IPS DF 19.7 (cell line): ENCODE measurements around the gene PAPPA.

Experiments used
- DNase-seq: peaks from one replicate; pipeline ENCODE4 v3.0.0-alpha.2; 2013; ENCODE audit warnings: low read depth, low spot score

Gene PAPPA

DNA sequence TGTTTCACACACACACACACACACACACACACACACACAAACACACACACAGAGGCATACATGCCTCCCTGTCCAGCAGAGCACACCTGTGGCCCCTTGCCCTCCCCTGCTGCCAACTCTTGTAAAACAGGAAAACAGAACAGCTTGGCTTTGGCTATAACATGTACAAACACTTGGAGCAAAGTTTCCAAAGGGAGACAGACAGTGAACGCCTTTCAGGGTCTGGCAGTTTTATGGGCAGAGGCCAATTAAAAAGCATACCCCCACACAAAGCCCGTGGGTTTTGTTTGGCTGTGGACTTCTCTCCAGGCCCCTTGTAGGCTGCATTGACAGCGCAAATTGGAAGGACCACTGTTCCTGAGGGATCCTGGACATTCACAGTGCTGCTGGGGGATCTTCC lies 265.6 kb downstream of the PAPPA start:
- DNase-seq, result no peak

DNA sequence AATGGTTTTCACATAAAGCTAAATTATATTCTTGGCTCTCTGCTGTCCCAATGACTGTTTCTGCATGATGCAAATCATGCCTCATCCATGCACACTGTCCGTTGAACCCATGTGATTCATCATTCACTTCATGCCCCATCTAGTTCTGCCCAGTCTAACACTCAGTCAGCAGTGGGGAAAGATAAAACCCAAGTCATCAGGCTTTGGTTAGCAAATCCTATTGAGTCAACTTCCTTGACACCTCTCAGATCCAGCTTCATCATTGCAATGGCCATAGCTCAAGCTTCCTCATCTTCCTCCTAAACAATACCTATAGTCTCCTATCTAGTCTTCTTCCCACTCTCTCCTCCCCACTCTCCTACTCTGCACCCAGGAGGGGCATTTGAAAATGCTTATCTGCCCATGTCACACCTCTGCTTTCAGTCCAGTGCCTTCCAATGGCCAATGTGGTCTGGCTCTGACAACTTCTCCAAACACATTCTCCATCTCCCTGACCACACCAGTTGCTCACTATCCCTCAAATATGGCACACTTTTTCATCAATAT lies 267.5 kb downstream of the PAPPA start:
- DNase-seq, result no peak

DNA sequence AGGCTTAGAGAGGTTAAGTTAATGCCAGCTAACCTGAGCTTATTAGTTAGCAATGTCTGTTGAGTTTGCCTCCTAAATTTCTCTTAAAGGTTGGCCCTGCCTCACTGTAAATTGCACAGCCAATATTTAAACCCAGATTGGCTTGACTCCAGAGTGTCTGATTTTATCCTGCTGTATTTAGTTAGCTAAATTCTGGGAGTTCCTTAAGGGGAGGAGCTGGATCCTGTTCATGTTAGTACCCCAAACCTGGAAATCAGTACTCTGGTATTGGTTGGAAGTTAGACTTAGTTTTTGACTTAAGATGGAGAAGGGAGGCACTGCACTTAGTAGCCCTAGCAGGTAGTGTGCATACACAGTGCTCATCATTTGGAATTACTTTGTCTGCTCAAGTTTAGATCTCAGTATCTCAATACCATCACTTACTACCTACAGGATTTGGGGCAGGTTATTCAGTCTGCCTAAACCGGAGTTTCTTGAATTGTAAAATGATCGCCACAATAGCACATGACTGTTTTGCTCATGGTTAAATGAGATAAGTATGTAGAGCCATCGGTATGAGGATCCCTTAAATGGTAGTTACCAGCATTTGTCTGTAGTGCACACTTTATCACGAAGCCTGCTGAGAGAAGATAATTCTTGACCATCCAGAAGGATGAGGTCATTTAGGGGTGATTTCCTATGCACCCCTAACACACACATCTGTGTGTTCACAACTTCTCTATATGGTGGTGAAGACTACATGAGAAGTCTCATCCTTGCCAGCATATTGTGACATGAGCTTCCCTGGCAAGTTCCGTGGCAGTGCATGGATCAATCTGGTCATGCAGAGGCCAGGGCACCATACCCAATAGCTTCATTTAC lies 268.8 kb downstream of the PAPPA start:
- DNase-seq, result no peak

DNA sequence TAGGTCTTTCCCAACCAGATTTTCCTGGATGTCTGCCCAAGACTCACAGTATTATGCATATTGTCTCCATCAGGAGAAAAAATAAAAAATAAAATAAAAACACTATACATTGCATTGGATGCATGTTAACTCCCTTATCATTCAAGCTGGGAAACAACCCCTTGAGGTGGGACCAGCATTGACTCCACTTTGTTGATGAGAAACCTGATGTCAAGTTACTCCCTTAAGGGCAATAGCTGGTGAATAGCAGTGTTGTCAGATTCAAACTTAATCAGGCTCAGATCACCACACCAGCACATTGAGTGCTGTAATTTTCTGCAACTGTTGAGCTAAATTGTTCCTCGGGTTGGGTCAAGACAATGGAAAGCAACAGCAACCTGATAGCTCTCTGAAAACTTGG lies 269.6 kb downstream of the PAPPA start:
- DNase-seq, result no peak

DNA sequence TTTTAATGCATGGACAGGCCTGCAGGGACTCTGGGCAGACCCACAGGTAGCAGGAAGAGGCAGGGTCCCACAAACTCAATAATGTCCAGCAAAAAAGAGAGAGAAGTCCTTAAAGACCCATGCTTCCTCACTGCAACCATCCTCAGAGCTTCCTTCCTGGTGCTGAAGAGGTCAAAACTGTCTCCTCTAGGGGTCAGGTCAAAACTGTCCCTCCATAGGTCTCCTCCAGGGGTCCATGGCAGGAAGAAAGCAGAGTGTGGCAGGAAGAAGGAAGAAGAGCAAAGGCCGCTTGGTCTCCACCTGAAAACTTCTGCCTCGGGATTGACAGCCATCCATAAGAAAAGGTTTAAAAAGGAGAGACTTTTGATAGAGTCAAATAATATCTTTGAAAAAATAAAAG lies 271.7 kb downstream of the PAPPA start:
- no peak for DNase-seq

DNA sequence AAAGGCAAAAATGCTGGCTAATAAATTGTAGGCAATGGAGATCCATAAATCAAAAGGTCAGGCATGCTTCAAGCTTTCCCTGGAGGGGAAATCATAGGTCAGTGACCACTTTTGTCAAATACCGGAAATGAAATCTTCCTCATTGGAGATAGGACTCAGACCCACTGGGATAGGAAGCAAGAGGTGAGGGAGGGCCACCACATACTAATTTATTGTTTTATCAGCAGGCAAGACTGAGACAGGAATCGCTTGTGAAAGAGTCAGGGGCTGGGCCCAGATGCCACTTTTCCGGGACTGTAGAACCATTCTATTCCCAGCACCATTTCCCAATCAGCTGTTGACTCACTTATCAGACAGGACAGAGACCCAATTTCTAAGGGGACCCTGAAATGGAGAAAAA lies 277.3 kb downstream of the PAPPA start:
- no peak for DNase-seq

DNA sequence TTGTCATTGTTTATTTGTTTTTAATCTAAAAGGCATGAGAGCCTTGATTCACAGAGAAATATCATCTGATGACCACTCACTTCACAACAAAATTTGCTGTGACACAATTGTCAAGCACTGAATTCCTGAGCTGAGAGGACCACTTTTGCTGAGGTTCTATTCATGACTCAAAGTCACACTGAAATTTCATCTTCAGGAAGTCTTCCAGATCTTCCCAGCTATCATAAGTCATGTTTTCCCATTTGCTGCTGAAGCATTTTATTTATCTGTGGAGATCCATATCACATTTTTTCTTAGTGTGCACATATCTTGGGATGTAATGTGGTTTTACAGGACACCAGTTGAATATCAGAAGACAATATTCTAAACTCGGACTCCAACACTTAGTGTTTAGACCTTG lies 278.5 kb downstream of the PAPPA start:
- no peak for DNase-seq

DNA sequence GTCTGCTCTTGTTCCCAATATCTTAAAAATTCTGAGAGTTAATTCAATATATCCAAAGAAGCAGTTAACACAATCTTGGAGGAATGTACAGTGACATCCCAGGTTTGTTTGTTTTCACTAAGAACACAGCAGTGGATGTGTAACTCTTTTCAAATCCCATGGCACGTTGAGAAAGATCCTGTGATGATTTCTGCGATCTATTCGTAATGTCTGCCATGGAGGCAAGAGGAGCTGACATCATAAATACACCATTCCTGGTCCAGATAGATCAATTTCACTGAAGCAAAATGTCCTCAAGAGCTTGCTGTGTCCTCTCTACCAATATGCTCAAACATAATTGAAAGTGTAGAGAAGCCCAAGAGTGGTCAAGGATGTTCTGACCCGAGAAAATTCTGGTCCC lies 280.7 kb downstream of the PAPPA start:
- no peak for DNase-seq

DNA sequence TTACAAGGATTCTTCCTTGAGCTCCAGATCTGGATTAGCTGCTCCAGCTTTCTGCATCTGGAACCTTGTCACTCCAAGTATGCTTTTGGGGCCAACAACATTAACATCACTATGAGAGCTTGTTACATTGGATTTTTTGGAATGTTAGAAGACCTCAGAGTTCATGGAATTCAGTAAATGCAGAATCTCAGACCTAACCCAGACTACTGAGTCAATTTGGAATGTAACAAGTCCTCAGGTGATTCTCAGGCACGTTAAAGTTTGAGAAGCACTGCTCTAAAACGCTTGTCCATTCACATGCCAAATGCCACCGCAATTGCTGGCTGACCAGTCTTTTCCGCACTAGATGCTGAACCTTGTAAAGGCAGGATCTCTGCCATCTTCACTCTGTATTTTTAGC lies 282.1 kb downstream of the PAPPA start:
- DNase-seq, result peak; percentile 9

DNA sequence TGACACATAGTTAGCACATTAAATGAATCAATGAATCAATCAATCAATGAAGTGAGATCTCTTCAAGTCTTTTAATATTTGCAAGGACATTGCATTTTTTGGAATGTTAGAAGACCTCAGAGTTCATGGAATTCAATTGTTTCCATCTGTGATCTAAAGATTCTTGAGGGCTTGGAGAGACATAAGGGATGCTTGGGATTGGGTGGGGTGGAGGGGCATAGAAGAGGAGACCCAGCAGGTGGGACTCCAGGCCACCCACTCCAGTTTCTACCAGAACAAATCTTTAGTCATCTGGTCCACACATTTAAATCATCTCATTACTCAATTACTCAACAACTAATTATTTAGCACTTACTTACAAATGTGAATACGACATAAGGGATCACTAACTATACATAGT lies 282.5 kb downstream of the PAPPA start:
- no peak for DNase-seq

DNA sequence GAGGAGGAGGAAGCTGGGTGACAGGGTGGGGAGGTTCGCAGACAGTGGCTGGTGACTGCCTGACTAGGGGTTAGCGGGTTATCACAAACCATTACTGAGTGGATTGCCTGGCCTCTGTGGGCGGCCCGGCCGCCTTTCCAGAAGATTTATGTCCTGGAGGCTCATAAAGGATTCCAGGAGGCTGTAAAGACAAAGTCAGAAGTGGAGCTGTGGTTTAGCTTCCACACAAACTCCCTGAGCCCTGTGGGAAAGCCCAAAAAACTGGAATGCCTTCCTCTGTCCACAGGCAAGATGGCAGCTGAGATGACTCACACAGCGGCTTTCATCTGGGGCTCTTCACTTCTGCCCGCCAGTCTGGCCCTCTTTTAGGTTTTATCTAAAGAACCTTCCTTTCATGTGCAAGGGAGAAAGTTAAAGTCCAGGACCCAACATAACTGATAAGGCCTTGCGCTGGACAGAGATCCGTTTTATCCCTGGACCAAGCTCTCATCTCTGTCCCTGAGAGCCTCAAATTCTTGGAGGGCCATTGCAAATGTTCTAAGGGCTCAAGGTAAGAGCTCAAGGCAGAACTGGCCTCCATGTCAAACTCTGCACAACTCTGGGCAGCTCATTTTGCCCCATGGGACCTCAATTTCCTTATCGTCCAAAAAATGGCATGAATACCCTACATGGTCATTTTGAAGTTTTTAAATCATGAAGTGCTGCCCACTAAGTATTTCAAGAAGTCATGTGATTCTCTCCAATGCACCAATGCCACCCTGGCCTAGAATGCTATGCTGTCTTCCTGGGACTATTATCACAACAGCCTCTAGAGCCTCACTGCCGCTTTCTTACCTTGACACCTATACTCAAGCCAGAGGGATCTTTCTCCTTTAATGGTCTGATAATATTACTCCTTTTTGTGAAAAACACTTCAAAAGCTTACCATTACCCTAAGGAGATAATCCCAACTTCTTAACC lies 284.1 kb downstream of the PAPPA start:
- no peak for DNase-seq

DNA sequence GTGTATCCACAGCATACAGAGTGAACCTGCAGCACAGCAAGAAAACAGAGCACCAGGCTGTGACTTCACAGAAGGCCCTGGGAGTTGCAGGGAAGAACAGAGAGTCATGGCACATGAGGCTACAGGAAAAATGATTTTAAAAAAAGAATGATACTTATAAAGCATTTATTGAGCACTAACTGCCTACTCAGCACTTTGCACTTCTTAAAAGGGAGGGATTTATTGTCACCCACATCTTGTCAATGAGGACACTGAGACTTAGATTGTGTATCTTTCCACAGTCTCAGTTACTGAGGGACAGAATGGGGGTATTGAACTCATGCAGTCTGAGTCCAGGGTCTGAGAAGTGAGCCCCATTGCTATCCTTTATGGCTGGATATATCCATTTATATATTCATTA lies 288.9 kb downstream of the PAPPA start:
- no peak for DNase-seq

DNA sequence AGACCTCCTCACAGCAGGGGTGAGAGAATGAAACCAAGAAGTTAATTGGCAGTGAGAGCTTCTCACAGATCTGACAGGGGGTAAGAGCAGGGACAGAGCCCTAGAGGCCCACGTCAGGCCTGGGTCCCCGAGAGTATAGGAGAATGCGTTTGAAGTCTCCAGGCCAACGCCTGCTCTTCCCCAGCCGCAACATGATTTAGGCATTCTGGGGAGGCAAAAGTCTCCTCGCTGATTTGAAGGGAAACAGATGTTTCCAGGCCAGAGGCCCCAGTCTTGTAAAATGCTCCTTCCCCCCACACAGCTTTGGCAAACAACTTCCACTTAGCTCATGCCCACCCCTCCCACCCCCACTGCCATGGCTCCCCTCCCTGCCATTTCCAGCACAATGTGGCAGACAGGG lies 294.3 kb downstream of the PAPPA start:
- DNase-seq, result no peak

DNA sequence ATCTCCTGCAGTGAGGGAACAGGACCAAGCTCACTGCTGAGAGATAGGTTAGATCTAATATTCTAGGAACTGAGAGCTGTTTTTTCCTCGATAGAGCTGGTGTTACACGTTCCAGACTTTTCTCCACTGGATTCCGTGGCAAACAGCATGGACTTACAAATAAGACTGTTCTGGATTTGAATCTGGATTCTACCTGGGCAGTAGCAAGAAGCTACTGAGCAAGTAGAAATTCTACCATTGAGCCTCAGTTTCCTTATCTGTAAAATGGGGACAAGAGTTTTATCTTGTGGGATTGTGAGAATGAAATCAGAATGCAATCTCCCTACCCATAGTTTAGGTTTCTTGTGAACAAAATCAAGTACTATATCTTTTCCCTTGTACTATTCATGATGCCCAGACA lies 294.8 kb downstream of the PAPPA start:
- DNase-seq, result no peak

DNA sequence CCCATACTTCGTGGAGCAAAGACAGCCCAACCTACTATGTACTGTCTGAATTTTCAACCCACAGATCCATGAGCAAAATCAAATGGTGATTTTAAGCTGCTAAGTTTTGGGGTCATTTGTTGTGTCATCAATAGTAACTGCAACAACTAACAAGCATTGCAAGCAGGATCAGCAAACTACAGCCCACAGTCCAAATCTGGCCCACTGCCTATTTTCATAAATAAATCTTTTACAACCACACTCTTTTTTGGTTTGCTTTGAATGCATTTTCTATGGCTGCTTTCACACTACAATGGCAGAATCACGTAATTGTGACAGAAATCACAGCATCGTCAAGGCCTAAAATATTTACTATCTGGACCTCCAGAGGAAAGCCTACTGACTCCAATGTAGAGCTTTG lies 296.4 kb downstream of the PAPPA start:
- DNase-seq, result no peak

DNA sequence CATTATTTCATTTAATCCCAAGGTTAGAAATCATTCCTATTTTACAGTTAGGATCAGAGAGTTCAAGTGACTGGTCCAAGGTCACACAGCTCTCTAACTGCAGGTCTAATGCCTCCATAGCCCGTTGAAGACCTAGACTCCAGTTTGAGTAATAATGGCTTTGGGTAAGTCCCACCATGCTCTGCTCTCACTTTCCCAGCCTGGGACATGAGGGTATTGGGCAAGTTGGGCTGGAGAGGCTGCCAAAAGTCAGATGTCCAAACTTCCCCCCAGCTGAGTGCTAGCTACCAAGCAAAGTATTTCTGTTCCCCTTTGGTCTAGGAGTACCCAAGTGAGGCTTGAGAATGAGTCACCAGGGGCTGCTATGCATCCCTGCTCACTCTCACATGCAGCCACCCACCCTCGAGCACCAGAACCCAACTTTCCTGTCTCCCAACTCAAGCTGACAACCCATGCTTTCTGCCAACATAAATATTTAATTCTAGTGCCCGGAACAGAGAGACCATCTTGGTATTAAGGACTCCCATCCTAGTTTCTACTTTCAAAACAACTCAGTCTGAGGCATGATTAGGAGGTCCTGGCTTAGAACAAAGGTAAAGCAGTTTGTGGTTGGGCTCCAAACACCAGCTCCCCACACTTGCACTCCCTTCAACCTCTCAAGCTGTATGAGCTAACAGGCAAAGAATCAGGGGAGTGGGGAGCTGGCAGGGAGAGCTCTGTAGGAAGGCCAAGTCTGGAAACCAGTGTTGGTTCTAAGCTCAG lies 297.0 kb downstream of the PAPPA start:
- DNase-seq, result no peak

DNA sequence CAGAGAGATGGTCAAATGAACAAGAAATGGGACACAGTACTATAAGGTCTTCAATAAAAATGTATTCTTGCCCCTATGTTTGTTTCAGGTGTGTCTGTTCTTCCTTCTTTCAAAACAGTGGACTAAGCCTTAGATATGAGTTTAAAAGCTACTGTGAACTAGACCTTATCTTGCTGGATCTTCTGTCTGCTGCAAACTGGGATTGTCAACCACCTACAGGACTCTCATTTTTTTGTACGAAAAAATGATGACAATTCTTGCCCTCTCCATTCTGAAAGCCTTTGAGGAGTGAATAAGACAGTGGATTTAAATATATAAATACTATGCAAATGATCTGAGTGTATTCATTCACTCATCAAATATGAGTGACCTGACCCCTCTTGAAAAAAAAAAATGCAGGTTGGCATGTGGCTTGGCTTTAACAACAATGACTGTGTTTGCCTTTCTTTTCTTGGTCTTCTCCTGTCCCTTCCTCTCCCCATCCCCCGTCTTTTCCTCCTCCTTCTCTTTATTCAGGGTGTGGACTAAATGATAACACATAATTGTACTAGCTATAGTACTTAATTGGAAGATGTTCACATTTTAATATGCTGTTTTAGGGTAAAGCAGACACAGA lies 298.0 kb downstream of the PAPPA start:
- no peak for DNase-seq
